CD4-positive, alpha-beta T cell (primary cell): Measurements from ENCODE around the gene RETREG1. TPM values are rescaled to one million over a fixed set of nuclear protein-coding genes. Genes with fewer than 3 reads are reported as not detected.
A peak's percentile ranks its signal among the peaks of the same experiment; 100 is the strongest.

Experiments
- ATAC-seq: fragments of 200-7000 bp; cut with Tn5 transposase; one replicate; pipeline ENCODE4 v1.10.0; 2022; ENCODE audit warnings: mild to moderate bottlenecking; ENCODE audit not compliant: poor library complexity
- CTCF ChIA-PET: fragments of 350-600 bp; sonication (Branson Sonifier 250); formaldehyde crosslinking; loops from one replicate; lab custom pipeline; 2021; ENCODE audit warnings: antibody characterized with exemption, inconsistent platforms; lab: Charles Lee
- POLR2A ChIA-PET: fragments of 350-600 bp; sonication (Branson Sonifier 250); formaldehyde crosslinking; loops from one replicate; lab custom pipeline; 2021; ENCODE audit warnings: antibody characterized with exemption, inconsistent platforms; lab: Charles Lee
- DNase-seq, 14 experiments: peaks; one replicate each; pipeline ENCODE4 v3.0.0-alpha.2; 2013 to 2020; ENCODE audit warnings: mixed read lengths in 2 of 14
- H3K27ac ChIP-seq, 2 donors: one replicate each; pipeline versions ENCODE4 v1.5.1 to v1.7.0; 2013; ENCODE audit warnings: low read length in 2 of 2, low read depth in 1 of 2, mild to moderate bottlenecking in 1 of 2
- H3K27me3 ChIP-seq, 2 experiments: 1 replicate in 1 of 2; 2 replicates in 1 of 2; pipeline versions ENCODE4 v1.6.1 to v1.7.0; 2013; ENCODE audit warnings: low read length in 2 of 2, control low read depth in 1 of 2, mild to moderate bottlenecking in 1 of 2, moderate library complexity in 1 of 2; ENCODE audit not compliant: insufficient read depth in 2 of 2, control insufficient read depth in 1 of 2
- H3K36me3 ChIP-seq: one replicate; pipeline ENCODE4 v1.6.1; 2013; ENCODE audit warnings: low read length, control low read depth; ENCODE audit not compliant: insufficient read depth
- H3K4me1 ChIP-seq: one replicate; pipeline ENCODE4 v1.6.1; 2013; ENCODE audit warnings: low read length, control low read depth; ENCODE audit not compliant: insufficient read depth
- H3K4me3 ChIP-seq: one replicate; pipeline ENCODE4 v1.5.1; 2013; ENCODE audit warnings: mild to moderate bottlenecking, low read length, moderate library complexity
- H3K9me3 ChIP-seq, 2 experiments: 1 replicate in 1 of 2; 2 replicates in 1 of 2; pipeline versions ENCODE4 v1.6.1 to v1.7.0; 2013; ENCODE audit warnings: low read length in 2 of 2, mild to moderate bottlenecking in 2 of 2, control low read depth in 1 of 2, moderate library complexity in 1 of 2; ENCODE audit not compliant: control insufficient read depth in 1 of 2, insufficient read depth in 1 of 2
- H3K27ac Mint-ChIP-seq: one replicate; pipeline ENCODE4 v1.8.0; 2020; ENCODE audit warnings: mixed read lengths
- H3K27me3 Mint-ChIP-seq: one replicate; pipeline ENCODE4 v1.8.0; 2021; ENCODE audit warnings: mixed read lengths
- H3K36me3 Mint-ChIP-seq: one replicate; pipeline ENCODE4 v1.8.0; 2021; ENCODE audit warnings: low read depth, mixed read lengths
- H3K4me1 Mint-ChIP-seq: one replicate; pipeline ENCODE4 v1.8.0; 2021; ENCODE audit warnings: low read depth, mixed read lengths
- H3K4me3 Mint-ChIP-seq: one replicate; pipeline ENCODE4 v1.8.0; 2020; ENCODE audit warnings: mild to moderate bottlenecking, mixed read lengths
- H3K9me3 Mint-ChIP-seq: one replicate; pipeline ENCODE4 v1.8.0; 2020; ENCODE audit warnings: mixed read lengths
- intact Hi-C, 2 experiments: fragments of 100-400 bp; cut with DNase I in 1 of 2; cut with micrococcal nuclease in 1 of 2; formaldehyde crosslinking; loops; one replicate each; pipeline versions ENCODE4 v1.15.1 to v1.9.0; 2023 to 2025; cut with DNase I, micrococcal nuclease
- total RNA-seq, 174 experiments: library from RNA in 2 of 174; stranded (reverse) in 2 of 174; gene quantifications; one replicate each; pipeline ENCODE4 v1.2.3 and lab custom pipeline; 2021 to 2026
- TF ChIP-seq, protein P1 (sequence below): fragments of 200-600 bp; IDR thresholded peaks from one replicate; pipeline ENCODE4 v1.8.0; 2022; ENCODE audit warnings: antibody characterized with exemption, mild to moderate bottlenecking

The RETREG1 gene
- total RNA-seq, 2 experiments from 2014 or later: 68.9 to 69.7 TPM

GRCh38 chr5:16619136-16619535, 2.3 kb upstream of the RETREG1 start:
- no peak overlapping the region for H3K4me3 Mint-ChIP-seq

GRCh38 chr5:16618138-16618897, 1.5 kb upstream of the RETREG1 start:
- peaks cover 36% of the 10 kb centered on the region for H3K4me1 Mint-ChIP-seq
- ChIA-PET CTCF (interaction anchor here (0.6 to 4.1 kb wide), 2 partner anchors 10 to 41 kb away, joined by 6 to 21 read pairs; no protein-coding TSS in a partner anchor), POLR2A (interaction anchor here (0.6 to 6.4 kb wide), 13 partner anchors 10 to 162 kb away, joined by 3 to 206 read pairs (median 6); no protein-coding TSS in a partner anchor)
- H3K9me3 Mint-ChIP-seq: no peaks in the 10 kb centered on the region
- H3K27ac ChIP-seq: peak overlapping the region; percentile 94 to 95
- H3K27me3 Mint-ChIP-seq: no peaks in the 10 kb centered on the region
- intact Hi-C loops: loop anchor here (5.0 kb wide), 2 partner anchors 49 to 151 kb away; partner anchors contain the start of gene ZNF622 (in 2 of the 2)
- ATAC-seq: peak; percentile 9
- no peaks in the 10 kb centered on the region for H3K9me3 ChIP-seq
- H3K27me3 ChIP-seq: no peaks in the 10 kb centered on the region
- peak in 3 of 14 experiments; percentile 4 to 27 (median 21) for DNase-seq
- no peaks in the 10 kb centered on the region for H3K36me3 ChIP-seq
- H3K36me3 Mint-ChIP-seq: peaks cover 25% of the 10 kb centered on the region
- H3K27ac Mint-ChIP-seq: no peak overlapping the region
- TF ChIP-seq, protein P1, sequence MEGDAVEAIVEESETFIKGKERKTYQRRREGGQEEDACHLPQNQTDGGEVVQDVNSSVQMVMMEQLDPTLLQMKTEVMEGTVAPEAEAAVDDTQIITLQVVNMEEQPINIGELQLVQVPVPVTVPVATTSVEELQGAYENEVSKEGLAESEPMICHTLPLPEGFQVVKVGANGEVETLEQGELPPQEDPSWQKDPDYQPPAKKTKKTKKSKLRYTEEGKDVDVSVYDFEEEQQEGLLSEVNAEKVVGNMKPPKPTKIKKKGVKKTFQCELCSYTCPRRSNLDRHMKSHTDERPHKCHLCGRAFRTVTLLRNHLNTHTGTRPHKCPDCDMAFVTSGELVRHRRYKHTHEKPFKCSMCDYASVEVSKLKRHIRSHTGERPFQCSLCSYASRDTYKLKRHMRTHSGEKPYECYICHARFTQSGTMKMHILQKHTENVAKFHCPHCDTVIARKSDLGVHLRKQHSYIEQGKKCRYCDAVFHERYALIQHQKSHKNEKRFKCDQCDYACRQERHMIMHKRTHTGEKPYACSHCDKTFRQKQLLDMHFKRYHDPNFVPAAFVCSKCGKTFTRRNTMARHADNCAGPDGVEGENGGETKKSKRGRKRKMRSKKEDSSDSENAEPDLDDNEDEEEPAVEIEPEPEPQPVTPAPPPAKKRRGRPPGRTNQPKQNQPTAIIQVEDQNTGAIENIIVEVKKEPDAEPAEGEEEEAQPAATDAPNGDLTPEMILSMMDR: no peak
- no peak overlapping the region for H3K4me3 Mint-ChIP-seq
- peak overlapping the region; percentile 71 for H3K4me3 ChIP-seq
- peaks cover 30% of the 10 kb centered on the region for H3K4me1 ChIP-seq

More at GRCh38 chr5:16619136-16619535, 2.3 kb upstream of the RETREG1 start:
- no peak overlapping the region for H3K4me3 ChIP-seq
- peak overlapping the region in 1 of 2 donors; percentile 94 for H3K27ac ChIP-seq
- H3K4me1 ChIP-seq: peaks cover 30% of the 10 kb centered on the region
- Mint-ChIP-seq H3K36me3 (peaks cover 20% of the 10 kb centered on the region), H3K27ac (no peak overlapping the region), H3K4me1 (peaks cover 28% of the 10 kb centered on the region), H3K9me3 (no peaks in the 10 kb centered on the region), H3K27me3 (no peaks in the 10 kb centered on the region)
- ATAC-seq: no peak
- no peaks in the 10 kb centered on the region for H3K9me3 ChIP-seq
- intact Hi-C loops: loop anchor here (5.0 kb wide), 2 partner anchors 48 to 152 kb away; partner anchors contain the start of gene ZNF622 (in 2 of the 2)
- no peaks in the 10 kb centered on the region for H3K36me3 ChIP-seq
- ChIA-PET POLR2A (interaction anchor here (6.4 kb wide), 1 partner anchor 10 kb away, joined by 206 read pairs; no protein-coding TSS in a partner anchor), CTCF (interaction anchor here (0.7 kb wide), 1 partner anchor 47 kb away, joined by 3 read pairs; no protein-coding TSS in a partner anchor)
- no peaks in the 10 kb centered on the region for H3K27me3 ChIP-seq
- TF ChIP-seq, protein P1: no peak
- DNase-seq: no peak

- DNase-seq: peak; percentile 26 to 90 (median 59)
- peak; percentile 46 for ATAC-seq
- Mint-ChIP-seq H3K4me3 (no peak overlapping the region), H3K4me1 (peaks cover 45% of the 10 kb centered on the region), H3K27me3 (no peaks in the 10 kb centered on the region), H3K9me3 (no peaks in the 10 kb centered on the region), H3K36me3 (peaks cover 34% of the 10 kb centered on the region), H3K27ac (no peak overlapping the region)
- Histone ChIP-seq H3K9me3 (no peaks in the 10 kb centered on the region), H3K36me3 (no peaks in the 10 kb centered on the region), H3K4me1 (peaks cover 33% of the 10 kb centered on the region), H3K4me3 (peak overlapping the region; percentile 71), H3K27ac (peak overlapping the region; percentile 94 to 95), H3K27me3 (no peaks in the 10 kb centered on the region)
- ChIA-PET POLR2A (interaction anchor here (0.6 to 6.4 kb wide), 22 partner anchors 10 to 161 kb away, joined by 3 to 206 read pairs (median 4); no protein-coding TSS in a partner anchor), CTCF (interaction anchor here (0.6 to 4.1 kb wide), 4 partner anchors 11 to 67 kb away, joined by 3 to 21 read pairs (median 5); no protein-coding TSS in a partner anchor)
- TF ChIP-seq, protein P1: no peak
- intact Hi-C loops: loop anchor here (1.0 to 5.0 kb wide), 4 partner anchors 10 to 150 kb away; partner anchors contain the start of gene ZNF622 (in 2 of the 2)
These were observed 624 bp upstream of the RETREG1 start for GRCh38 chr5:16617274-16617968.
